ENCODE results near the gene TOR1AIP2.

DNA sequence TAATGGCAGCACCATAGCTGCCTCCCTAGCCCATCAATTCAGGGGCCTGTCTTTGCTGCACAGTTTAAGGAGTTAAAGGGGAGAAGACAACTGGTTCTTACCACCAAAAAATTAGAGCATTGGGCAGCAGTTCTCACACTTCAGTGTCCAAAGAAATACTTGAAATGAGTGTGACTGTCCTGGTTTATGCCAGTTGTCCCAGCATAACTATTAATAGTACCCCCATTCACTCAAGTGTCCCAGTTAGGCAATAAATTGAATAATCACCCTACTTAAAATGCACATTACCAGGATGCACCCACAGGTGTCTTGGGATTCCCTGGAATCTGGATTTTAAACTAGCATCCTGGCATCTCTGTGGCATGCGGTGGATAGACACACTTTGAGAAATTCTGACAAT, 83.5 kb downstream of the TOR1AIP2 start:
- TF ChIP-seq, protein P1, sequence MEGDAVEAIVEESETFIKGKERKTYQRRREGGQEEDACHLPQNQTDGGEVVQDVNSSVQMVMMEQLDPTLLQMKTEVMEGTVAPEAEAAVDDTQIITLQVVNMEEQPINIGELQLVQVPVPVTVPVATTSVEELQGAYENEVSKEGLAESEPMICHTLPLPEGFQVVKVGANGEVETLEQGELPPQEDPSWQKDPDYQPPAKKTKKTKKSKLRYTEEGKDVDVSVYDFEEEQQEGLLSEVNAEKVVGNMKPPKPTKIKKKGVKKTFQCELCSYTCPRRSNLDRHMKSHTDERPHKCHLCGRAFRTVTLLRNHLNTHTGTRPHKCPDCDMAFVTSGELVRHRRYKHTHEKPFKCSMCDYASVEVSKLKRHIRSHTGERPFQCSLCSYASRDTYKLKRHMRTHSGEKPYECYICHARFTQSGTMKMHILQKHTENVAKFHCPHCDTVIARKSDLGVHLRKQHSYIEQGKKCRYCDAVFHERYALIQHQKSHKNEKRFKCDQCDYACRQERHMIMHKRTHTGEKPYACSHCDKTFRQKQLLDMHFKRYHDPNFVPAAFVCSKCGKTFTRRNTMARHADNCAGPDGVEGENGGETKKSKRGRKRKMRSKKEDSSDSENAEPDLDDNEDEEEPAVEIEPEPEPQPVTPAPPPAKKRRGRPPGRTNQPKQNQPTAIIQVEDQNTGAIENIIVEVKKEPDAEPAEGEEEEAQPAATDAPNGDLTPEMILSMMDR (IDR thresholded peaks at IDR 0.05; ENCODE audit: low read depth, low read length): no peak
- TF ChIP-seq EZH2phosphoT487 (IDR thresholded peaks at IDR 0.05; ENCODE audit: low read depth): no peak
